Coronary artery (tissue), 2 donors: ENCODE results near the gene ALX1.

Experiments used
- DNase-seq: peaks from one replicate; pipeline ENCODE4 v3.0.0-alpha.2; 2017; ENCODE audit warnings: low spot score
- H3K27ac ChIP-seq, 2 donors: fragments of 200-600 bp; sonication (generic); one replicate each; pipeline ENCODE4 v1.5.1; 2016 to 2019
- H3K4me3 ChIP-seq: fragments of 200-600 bp; sonication (generic); 2 replicates; pipeline ENCODE4 v1.5.1; 2016; ENCODE audit warnings: mild to moderate bottlenecking, moderate library complexity
- TF ChIP-seq, protein P1 (sequence below): fragments of 200-600 bp; sonication (generic); IDR thresholded peaks from one replicate; pipeline ENCODE4 v1.5.1; 2019; ENCODE audit warnings: antibody characterized with exemption

The ALX1 gene

DNA sequence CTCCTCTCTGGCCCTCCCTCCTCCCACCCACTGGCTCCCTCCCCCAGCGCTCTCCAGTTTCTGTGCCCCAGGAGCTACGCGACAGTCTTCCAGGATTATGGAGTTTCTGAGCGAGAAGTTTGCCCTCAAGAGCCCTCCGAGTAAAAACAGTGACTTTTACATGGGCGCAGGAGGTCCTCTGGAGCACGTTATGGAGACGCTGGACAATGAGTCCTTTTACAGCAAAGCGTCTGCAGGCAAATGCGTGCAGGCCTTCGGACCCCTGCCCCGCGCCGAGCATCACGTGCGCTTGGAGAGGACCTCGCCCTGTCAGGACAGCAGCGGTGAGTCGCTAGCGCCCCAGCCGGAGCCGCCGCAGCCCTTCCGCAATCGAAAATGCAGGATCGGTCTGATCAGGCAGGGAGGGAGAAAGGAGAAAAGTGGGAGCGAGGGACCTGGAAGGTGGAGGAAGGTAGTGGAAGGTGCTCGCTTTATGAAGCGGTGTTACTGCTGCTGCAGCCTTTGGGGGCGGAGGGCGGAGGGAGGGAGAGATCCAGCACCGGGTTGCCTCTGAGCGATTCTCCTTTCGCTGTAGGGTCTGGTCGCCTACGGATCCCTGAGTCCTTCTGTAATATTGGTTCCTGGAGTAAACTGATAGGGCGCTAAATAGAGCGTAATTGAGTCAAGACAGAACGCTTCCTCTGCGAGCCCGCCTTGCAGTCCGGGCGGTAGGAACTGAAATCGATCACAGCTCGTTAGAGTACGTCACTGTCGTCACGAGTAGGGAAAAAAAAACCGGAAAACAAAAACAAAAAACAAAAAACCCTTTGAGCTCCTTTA is at the start of gene ALX1:
ALX1 (plus strand) TSS at position 56 of the 819 bp plus-strand sequence; CDS start at position 98, 42 bp downstream.
- Histone ChIP-seq H3K27ac (no peak within 1 kb of the TSS), H3K4me3 (peak within 1 kb of the TSS; percentile 64)
- DNase-seq = no peak
- TF ChIP-seq, protein P1, sequence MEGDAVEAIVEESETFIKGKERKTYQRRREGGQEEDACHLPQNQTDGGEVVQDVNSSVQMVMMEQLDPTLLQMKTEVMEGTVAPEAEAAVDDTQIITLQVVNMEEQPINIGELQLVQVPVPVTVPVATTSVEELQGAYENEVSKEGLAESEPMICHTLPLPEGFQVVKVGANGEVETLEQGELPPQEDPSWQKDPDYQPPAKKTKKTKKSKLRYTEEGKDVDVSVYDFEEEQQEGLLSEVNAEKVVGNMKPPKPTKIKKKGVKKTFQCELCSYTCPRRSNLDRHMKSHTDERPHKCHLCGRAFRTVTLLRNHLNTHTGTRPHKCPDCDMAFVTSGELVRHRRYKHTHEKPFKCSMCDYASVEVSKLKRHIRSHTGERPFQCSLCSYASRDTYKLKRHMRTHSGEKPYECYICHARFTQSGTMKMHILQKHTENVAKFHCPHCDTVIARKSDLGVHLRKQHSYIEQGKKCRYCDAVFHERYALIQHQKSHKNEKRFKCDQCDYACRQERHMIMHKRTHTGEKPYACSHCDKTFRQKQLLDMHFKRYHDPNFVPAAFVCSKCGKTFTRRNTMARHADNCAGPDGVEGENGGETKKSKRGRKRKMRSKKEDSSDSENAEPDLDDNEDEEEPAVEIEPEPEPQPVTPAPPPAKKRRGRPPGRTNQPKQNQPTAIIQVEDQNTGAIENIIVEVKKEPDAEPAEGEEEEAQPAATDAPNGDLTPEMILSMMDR = no peak

DNA sequence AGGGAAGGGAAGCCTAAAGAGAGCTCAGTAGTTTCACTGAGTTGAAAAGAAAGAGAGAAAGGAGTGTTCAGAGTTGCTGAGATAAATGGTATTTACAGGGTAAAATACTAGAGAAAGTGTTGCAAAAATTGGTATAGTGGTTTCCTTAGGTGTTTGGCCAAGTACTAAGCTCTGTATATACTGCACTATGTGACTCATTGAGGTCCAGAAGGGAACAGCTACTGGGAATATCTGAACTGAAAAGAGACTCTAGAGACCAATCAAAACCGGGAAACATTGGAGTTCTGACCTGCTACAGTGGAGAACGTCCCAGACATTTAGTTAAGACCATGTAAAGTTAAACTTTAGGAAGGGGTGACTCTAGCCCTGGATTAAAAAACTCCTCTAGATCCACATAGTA is 42.7 kb upstream of the ALX1 start:
- TF ChIP-seq, protein P1 = no peak
- no peak overlapping the region for H3K4me3 ChIP-seq
- no peak overlapping the region for H3K27ac ChIP-seq
- no peak for DNase-seq

DNA sequence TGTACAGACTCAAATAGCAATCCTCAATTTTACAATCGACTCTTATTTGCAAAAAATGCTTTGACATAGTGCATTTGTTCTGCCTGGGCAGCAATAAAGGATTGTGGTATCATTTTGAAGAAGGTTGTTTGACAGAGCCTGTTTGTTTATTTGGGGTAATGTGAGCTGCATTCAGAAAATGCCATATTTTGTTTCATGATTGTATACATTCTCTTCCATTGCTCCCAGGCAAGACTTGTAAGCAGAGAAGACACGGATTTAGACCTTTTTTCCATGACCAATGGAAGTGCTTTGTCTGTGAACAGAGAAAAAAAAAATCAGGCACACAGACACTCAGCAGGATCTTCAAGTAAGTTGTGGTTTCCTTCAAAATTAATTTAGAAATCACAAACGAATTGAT is 35.5 kb upstream of the ALX1 start:
- no peak overlapping the region for H3K27ac ChIP-seq
- H3K4me3 ChIP-seq = no peak overlapping the region
- TF ChIP-seq, protein P1 = no peak
- no peak for DNase-seq

DNA sequence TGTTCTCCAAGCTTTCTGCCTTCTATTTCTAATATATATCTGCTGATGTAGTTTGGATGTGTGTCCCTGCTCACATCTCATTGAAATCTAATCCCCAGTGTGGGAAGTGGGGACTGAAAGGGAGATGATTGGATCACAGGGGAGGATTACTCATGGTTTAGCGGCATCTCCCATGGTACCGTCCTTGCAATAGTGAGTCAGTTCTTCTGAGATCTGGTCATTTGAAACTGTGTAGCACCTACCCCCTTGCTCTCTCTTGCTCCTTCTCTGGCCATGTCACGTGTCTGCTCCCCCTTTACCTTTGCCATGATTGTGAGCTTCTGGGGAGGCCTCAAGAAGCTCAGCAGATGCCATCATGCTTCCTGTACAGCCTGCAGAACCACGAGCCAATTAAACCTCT is 26.2 kb upstream of the ALX1 start:
- no peak overlapping the region for H3K4me3 ChIP-seq
- H3K27ac ChIP-seq = no peak overlapping the region
- TF ChIP-seq, protein P1 = no peak
- DNase-seq = no peak

DNA sequence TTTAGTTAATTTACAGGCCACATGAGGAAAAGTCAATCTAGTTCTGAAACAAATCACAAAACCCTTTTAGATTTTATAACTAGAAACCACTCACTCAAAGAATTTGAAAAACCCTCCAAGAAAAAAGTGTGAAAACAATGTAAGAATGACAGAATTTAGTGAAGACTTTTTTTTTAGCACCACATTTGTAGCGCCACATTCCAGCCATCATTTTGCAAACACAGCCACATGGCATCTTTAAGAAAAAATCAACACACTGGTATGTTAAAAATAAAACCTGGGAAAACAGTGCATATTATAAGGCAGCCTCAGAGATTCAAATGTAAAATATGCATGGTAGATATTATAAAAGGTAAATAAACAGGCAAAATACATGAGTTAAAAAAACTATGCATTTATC is 22.3 kb upstream of the ALX1 start:
- TF ChIP-seq, protein P1 = no peak
- H3K27ac ChIP-seq = no peak overlapping the region
- DNase-seq = no peak
- H3K4me3 ChIP-seq = no peak overlapping the region

DNA sequence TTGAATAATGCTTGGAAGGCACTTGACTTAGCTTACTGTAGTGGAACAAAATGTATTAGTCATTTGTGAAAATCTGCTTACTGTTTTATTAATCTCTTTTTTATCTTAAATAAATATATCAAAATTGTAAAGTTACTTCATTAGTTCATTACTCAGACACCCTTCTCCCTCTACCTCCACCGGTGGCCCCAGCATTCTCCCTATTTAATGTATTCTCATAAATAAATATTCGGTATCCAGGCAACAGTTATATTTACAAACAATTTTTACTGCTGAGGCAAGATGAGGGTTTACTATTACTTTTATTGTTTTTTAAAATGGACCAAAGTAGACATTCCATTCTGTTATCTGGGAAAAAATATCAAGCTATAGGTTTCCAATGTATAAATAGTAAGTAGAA is 19.6 kb upstream of the ALX1 start:
- H3K27ac ChIP-seq = no peak overlapping the region
- no peak for DNase-seq
- H3K4me3 ChIP-seq = no peak overlapping the region
- TF ChIP-seq, protein P1 = no peak

DNA sequence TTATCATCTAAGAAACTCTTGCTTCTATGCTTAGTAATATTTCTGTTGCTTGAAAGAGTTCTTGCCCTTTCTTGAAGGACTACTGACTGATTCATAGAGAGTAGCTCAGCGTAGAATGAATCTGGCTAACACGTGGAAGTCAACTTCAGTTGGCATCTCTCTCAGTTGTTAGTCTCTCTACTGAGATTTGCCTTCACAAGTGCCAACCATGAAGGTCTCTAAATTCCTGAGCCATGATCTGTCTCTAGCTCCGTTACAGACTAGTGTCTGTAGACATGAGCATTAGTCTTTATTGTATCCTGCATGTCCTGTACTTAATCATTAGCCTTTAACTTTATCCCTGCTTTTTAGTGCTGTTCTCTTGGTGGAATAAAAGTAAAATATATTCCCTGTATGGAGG is 19.1 kb upstream of the ALX1 start:
- DNase-seq = no peak
- Histone ChIP-seq H3K27ac (no peak overlapping the region), H3K4me3 (no peak overlapping the region)
- TF ChIP-seq, protein P1 = no peak
